Measurements from ENCODE around the gene LIN37.

LIN37 gene

DNA sequence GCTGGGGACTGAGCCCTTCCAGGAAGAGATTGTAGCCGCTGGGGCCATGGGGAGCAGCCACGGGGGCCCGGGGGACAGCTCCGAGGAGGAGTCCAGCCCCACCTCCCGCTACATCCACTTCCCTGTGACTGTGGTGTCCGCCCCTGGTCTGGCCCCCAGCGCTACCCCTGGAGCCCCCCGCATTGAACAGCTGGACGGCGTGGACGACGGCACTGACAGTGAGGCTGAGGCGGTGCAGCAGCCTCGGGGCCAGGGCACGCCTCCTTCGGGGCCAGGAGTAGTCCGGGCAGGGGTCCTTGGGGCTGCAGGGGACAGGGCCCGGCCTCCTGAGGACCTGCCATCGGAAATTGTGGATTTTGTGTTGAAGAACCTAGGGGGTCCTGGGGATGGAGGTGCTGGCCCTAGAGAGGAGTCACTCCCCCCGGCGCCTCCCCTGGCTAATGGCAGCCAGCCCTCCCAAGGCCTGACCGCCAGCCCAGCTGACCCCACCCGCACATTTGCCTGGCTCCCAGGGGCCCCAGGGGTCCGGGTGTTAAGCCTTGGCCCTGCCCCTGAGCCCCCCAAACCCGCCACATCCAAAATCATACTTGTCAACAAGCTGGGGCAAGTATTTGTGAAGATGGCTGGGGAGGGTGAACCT lies 15.7 kb upstream of the LIN37 start:
- TF ChIP-seq EZH2 (IDR thresholded peaks at IDR 0.05; ENCODE audit: borderline replicate concordance, low read length) = no peak
- TF ChIP-seq, protein P1, sequence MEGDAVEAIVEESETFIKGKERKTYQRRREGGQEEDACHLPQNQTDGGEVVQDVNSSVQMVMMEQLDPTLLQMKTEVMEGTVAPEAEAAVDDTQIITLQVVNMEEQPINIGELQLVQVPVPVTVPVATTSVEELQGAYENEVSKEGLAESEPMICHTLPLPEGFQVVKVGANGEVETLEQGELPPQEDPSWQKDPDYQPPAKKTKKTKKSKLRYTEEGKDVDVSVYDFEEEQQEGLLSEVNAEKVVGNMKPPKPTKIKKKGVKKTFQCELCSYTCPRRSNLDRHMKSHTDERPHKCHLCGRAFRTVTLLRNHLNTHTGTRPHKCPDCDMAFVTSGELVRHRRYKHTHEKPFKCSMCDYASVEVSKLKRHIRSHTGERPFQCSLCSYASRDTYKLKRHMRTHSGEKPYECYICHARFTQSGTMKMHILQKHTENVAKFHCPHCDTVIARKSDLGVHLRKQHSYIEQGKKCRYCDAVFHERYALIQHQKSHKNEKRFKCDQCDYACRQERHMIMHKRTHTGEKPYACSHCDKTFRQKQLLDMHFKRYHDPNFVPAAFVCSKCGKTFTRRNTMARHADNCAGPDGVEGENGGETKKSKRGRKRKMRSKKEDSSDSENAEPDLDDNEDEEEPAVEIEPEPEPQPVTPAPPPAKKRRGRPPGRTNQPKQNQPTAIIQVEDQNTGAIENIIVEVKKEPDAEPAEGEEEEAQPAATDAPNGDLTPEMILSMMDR (IDR thresholded peaks at IDR 0.05; ENCODE audit: low read length) = no peak
- no peaks in the 10 kb centered on the region for H4K20me1 ChIP-seq (ENCODE audit: insufficient read depth, low read length)
- no peaks in the 10 kb centered on the region for H3K9me3 ChIP-seq (ENCODE audit: low read length)
- H3K4me2 ChIP-seq (ENCODE audit: low read length) = no peak overlapping the region
- H3K4me1 ChIP-seq (ENCODE audit: insufficient read depth, low read length, severe bottlenecking) = no peaks in the 10 kb centered on the region
- no peak overlapping the region for H2AFZ ChIP-seq (ENCODE audit: low read length)
- H3K9ac ChIP-seq (ENCODE audit: low read length) = no peak overlapping the region
- no peaks in the 10 kb centered on the region for H3K9me2 ChIP-seq (ENCODE audit: low read depth, low read length)
- H3K36me3 ChIP-seq (ENCODE audit: insufficient read depth, low read length) = peaks cover 90% of the 10 kb centered on the region
- no peaks in the 10 kb centered on the region for H3F3A ChIP-seq (ENCODE audit: insufficient read depth, low read length)
- no peaks in the 10 kb centered on the region for H3K79me2 ChIP-seq (ENCODE audit: insufficient read depth, low read length)
- H3K4me3 ChIP-seq (ENCODE audit: low read depth, low read length, poor library complexity, severe bottlenecking) = no peak overlapping the region
- H3K27me3 ChIP-seq (ENCODE audit: insufficient read depth, low read length) = no peaks in the 10 kb centered on the region
- no peak overlapping the region for H3K27ac ChIP-seq (ENCODE audit: low read depth, low read length, poor library complexity, severe bottlenecking)

DNA sequence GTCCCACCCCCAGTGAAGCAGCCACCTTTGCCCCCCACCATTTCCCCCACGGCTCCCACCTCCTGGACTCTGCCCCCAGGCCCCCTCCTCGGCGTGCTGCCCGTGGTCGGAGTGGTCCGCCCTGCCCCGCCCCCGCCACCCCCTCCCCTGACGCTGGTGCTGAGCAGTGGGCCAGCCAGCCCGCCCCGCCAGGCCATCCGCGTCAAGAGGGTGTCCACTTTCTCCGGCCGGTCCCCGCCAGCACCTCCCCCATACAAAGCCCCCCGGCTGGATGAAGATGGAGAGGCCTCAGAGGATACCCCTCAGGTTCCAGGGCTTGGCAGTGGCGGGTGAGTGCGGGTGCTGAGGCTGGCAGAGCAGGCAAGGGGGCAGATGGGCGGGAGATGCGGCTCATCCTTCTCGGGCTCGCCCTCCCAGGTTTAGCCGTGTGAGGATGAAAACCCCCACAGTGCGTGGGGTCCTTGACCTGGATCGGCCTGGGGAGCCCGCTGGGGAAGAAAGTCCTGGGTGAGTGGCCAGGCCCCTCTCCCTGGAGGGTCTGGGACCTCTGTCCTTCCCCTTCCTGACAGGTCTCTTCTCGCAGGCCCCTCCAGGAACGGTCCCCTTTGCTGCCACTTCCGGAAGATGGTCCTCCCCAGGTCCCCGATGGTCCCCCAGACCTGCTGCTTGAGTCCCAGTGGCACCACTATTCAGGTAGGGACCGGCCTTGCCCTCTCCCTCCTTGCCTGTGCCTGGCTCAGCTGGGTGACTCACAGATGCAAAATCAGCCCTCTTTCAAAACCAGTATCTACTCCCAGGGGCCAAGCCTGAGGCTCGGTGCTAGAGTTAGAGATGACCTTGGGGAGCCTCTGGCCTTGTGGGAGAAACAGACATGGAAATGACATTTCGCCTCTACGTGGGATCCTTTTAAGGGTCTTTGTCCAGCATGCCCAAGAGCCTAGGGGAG lies 14.9 kb upstream of the LIN37 start:
- no peaks in the 10 kb centered on the region for H3K9me3 ChIP-seq (ENCODE audit: low read length)
- H3K79me2 ChIP-seq (ENCODE audit: insufficient read depth, low read length) = no peaks in the 10 kb centered on the region
- no peak overlapping the region for H3K4me2 ChIP-seq (ENCODE audit: low read length)
- H3K4me1 ChIP-seq (ENCODE audit: insufficient read depth, low read length, severe bottlenecking) = no peaks in the 10 kb centered on the region
- H2AFZ ChIP-seq (ENCODE audit: low read length) = no peak overlapping the region
- TF ChIP-seq, protein P1 (IDR thresholded peaks at IDR 0.05; ENCODE audit: low read length) = no peak
- no peak for TF ChIP-seq EZH2 (IDR thresholded peaks at IDR 0.05; ENCODE audit: borderline replicate concordance, low read length)
- no peak overlapping the region for H3K4me3 ChIP-seq (ENCODE audit: low read depth, low read length, poor library complexity, severe bottlenecking)
- no peaks in the 10 kb centered on the region for H4K20me1 ChIP-seq (ENCODE audit: insufficient read depth, low read length)
- H3K27ac ChIP-seq (ENCODE audit: low read depth, low read length, poor library complexity, severe bottlenecking) = no peak overlapping the region
- H3F3A ChIP-seq (ENCODE audit: insufficient read depth, low read length) = no peaks in the 10 kb centered on the region
- no peaks in the 10 kb centered on the region for H3K9me2 ChIP-seq (ENCODE audit: low read depth, low read length)
- H3K36me3 ChIP-seq (ENCODE audit: insufficient read depth, low read length) = peaks cover 91% of the 10 kb centered on the region
- H3K27me3 ChIP-seq (ENCODE audit: insufficient read depth, low read length) = no peaks in the 10 kb centered on the region
- no peak overlapping the region for H3K9ac ChIP-seq (ENCODE audit: low read length)

GRCh38 chr19:35734273-35734672 lies 14.1 kb upstream of the LIN37 start:
- H2AFZ ChIP-seq (ENCODE audit: low read length) = no peak overlapping the region
- no peaks in the 10 kb centered on the region for H3K9me2 ChIP-seq (ENCODE audit: low read depth, low read length)
- H3K79me2 ChIP-seq (ENCODE audit: insufficient read depth, low read length) = no peaks in the 10 kb centered on the region
- H3K36me3 ChIP-seq (ENCODE audit: insufficient read depth, low read length) = peaks cover 91% of the 10 kb centered on the region
- no peaks in the 10 kb centered on the region for H3K27me3 ChIP-seq (ENCODE audit: insufficient read depth, low read length)
- no peaks in the 10 kb centered on the region for H3K4me1 ChIP-seq (ENCODE audit: insufficient read depth, low read length, severe bottlenecking)
- no peak overlapping the region for H3K4me3 ChIP-seq (ENCODE audit: low read depth, low read length, poor library complexity, severe bottlenecking)
- TF ChIP-seq, protein P1 (IDR thresholded peaks at IDR 0.05; ENCODE audit: low read length) = no peak
- TF ChIP-seq EZH2 (IDR thresholded peaks at IDR 0.05; ENCODE audit: borderline replicate concordance, low read length) = no peak
- H3K9ac ChIP-seq (ENCODE audit: low read length) = no peak overlapping the region
- no peak overlapping the region for H3K27ac ChIP-seq (ENCODE audit: low read depth, low read length, poor library complexity, severe bottlenecking)
- H3K4me2 ChIP-seq (ENCODE audit: low read length) = no peak overlapping the region
- H4K20me1 ChIP-seq (ENCODE audit: insufficient read depth, low read length) = no peaks in the 10 kb centered on the region
- no peaks in the 10 kb centered on the region for H3K9me3 ChIP-seq (ENCODE audit: low read length)
- no peaks in the 10 kb centered on the region for H3F3A ChIP-seq (ENCODE audit: insufficient read depth, low read length)
